GM19240 (cell line): ENCODE data around the gene DUOX2.
A peak's percentile ranks its signal among the peaks of the same experiment; 100 is the strongest.

Source experiments
- DNase-seq: peaks from one replicate; pipeline ENCODE4 v3.0.0; 2011; ENCODE audit warnings: low spot score; ENCODE audit not compliant: insufficient read length

Gene DUOX2

DNA sequence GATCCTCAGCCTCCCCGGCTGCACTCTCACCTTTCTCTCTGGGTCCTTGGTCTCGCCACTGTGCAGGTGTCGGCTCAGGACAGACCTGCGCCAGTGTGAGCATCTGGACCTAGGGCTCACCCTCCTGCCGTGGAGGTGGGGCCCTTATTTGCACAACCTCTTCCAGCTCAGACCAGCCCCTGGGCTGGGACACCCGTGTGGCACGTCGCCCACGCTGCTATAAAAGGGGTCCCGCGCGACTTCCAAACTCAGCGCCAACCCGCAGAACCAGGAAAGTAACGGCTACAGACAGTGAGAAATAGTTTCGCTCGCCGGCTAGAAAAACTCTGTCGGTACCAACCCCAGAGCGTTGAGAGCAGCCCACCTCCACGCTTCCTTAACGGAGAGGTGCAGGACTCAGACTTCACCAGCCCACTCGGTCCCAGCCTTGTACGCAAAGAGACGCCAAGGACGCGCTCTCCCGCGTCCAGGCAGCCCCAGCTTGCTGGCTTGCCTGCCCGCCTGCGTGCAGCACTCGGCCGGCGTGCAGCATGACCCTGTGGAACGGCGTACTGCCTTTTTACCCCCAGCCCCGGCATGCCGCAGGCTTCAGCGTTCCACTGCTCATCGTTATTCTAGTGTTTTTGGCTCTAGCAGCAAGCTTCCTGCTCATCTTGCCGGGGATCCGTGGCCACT, at the start of gene DUOX2, which contains the start of gene DUOXA2:
Gene DUOX2, minus strand, starts transcription at position 97 of the 675 bp plus-strand sequence. CDS start 761 bp downstream, outside the sequence.
Gene DUOXA2, plus strand, starts transcription at position 251 of the 675 bp plus-strand sequence. Its CDS starts 280 bp downstream, at position 531.
- DNase-seq, result no peak

DNA sequence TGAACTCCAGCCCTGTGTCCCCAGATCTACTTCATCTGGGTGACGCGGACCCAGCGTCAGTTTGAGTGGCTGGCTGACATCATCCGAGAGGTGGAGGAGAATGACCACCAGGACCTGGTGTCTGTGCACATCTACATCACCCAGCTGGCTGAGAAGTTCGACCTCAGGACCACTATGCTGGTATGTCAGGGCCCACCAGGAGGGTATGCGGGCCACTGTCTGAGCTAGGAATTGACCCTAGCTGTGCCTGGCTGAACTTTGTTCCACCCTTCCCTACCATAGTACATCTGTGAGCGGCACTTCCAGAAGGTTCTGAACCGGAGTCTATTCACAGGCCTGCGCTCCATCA, 49.5 kb upstream of the DUOX2 start:
- DNase-seq, result no peak

DNA sequence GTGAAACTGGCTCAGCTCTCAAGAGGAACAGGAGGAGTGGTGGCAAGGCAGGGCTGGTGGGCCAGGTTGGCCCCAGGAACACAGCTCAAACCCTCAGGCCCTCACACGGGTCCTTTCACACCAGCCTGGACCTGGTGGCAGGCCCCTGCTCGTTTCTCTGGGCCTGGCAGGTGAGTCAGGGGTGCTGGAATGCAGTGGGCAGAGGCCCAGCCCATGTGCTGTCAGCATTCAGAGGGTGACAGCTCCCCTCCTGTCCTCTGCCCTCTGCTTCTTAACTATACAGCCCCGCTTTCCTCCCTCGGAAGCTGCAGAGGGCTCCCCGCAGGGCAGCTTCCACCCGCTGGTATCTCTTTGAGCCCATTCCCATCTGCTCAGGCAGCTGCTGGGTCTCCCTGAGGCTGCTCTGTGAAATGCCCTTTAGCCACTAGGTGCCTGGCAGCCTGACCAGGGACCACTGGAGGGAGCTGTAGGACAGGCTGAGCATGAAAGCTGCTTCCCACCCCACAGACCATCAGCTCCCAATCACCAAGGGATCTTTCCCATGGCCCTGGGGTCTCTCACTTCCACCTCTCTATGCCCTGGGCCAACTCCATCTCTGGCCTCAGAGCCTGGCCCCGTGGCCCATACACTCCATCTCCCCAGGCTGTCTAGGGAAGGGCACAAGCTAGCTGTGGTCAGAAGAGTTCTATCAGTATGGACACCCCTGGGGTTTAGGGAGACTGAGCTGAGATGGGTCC, 49.0 kb upstream of the DUOX2 start:
- peak; percentile 85 for DNase-seq

DNA sequence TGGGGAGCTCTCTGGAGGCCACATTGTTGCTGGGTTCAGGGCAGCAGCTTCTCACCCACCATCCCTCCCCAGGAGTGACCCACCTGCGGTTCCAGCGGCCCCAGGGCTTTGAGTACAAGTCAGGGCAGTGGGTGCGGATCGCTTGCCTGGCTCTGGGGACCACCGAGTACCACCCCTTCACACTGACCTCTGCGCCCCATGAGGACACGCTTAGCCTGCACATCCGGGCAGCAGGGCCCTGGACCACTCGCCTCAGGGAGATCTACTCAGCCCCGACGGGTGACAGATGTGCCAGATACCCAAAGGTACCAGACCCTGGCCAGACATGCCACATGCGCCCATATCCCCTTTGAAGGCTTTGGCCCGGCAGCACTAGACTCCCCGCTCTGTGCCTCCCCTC, 47.7 kb upstream of the DUOX2 start:
- DNase-seq, result no peak

DNA sequence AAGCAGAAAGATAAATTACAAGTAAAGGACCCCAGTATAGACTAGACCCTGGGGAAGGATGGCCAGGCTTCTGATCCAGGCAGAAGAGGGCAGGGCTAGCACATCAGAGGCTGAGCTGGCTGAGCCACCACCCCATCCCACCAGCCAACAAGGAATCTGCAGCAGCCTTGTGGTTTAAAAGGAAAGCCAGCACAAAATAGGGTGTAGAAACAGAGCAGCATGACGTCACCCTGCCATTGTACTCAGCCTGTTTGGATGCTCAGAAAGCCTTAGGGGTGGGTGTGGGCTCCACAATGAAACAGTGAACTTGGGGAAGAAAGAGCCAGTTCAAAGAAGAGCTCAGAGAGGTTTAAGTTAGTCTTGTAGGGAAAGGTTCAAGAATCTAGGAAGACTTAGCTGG, 44.0 kb upstream of the DUOX2 start:
- DNase-seq, result no peak

DNA sequence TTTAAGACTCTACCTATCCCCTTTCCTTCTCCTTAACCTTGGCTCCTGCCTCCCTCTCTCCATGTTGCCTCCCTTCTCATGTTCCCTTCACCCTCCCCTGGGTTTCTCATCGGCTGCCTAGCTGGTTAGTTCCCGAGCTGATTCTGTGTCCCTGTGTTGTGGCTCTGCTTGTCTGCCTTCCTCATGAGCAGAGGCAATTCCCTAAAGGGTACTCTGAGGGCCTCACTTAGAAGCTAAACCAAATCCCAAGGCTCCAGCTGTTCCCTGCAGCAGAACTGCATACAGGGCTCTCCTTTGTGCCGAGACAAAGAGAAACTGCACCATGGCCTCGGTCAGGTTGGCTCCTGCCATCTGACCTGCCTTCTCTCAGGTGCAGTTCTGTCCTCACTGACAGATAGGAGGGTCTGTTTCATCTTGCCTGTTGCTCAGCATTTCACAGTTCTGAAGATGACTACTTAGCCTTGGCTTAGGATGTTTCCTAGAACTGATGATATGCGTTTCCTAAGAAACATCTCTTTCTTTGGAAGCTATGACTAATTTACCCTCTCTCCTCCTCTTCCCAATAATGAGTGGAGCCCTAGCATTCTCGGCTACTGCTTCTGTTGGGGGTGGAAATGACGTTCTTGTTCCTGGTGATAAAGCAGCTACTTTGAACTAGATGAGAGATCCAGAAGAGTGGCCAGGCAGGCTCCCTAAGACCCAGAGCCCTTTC, 42.9 kb upstream of the DUOX2 start:
- DNase-seq, result no peak

DNA sequence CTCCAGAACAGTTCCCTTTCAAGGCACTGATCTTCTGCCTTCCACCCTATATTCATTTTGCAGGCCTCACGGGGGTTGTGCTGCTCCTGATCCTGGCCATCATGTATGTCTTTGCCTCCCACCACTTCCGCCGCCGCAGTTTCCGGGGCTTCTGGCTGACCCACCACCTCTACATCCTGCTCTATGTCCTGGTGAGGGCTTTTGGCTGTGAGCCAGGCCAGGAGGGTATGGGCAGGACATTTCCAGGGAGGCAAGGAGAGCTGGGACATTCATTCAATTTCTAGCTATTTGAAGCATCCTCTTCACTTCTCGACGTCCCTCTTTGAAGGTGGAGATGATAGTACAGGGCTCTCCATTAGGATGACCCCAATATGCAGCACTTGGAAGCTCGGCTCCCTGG, 41.8 kb upstream of the DUOX2 start:
- no peak for DNase-seq

DNA sequence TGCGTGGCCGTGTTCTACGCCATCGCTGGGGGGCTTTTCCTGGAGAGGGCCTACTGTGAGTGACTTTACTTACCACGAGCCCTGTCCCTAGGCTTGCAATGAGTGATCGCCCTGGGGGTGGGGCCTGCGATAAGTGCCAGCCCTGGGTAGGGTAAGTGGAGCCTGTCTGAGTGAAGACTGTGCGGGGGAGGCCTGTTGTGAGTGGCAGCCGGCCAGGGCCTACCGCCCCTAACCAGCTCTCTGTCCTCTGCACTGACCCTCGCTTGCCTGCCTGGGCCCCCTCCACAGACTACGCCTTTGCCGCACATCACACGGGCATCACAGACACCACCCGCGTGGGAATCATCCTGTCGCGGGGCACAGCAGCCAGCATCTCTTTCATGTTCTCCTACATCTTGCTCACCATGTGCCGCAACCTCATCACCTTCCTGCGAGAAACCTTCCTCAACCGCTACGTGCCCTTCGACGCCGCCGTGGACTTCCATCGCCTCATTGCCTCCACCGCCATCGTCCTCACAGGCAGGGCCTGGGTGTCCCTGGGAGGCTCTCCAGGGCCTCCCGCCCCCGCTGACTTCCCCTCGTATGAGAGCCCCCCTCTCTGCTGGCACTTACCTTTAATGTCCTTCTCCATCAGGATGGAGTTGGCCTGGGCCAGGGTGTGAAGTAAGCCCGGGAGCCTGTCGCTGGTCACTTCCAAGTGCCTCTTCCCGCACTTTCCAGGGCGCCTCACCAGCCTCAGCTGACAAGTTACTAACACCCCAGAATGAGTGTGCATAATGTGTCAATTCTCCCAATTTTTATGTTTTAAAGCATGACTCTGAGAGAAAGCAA, 38.2 kb upstream of the DUOX2 start:
- DNase-seq, result no peak

DNA sequence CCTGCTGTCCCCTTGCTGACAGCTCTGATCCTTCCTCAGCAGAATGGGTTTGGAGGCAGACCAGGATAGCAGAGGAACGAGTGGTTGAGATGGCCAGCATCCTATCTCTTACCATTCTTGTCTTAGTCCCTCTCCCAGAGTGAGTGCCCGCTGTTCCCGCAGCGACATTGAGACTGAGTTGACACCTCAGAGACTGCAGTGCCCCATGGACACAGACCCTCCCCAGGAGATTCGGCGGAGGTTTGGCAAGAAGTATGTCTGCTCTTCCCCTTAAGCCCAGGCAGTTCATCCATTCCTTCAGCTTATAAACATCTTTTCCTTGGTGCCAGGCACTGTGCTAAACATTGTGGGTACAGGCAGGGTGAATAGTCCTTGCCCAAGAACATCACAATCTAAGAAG, 37.0 kb upstream of the DUOX2 start:
- DNase-seq, result no peak

DNA sequence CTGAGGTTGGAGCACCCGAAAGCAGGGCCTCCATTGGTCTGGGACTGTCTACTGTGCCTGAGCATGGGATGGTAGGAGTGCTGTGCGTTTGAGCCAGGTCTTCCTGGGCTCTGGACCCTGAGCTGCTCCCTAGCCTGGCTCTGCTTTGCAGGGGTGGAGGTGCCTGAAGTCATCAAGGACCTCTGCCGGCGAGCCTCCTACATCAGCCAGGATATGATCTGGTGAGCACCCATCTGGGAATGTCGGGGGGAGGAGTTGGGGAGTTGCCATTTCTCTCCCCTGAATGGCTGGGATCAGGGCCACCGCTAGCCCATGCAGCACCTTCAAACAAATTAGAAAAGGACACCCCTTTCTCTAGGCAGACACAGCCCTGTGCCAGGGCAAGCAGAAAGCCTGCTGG, 36.5 kb upstream of the DUOX2 start:
- DNase-seq, result no peak

DNA sequence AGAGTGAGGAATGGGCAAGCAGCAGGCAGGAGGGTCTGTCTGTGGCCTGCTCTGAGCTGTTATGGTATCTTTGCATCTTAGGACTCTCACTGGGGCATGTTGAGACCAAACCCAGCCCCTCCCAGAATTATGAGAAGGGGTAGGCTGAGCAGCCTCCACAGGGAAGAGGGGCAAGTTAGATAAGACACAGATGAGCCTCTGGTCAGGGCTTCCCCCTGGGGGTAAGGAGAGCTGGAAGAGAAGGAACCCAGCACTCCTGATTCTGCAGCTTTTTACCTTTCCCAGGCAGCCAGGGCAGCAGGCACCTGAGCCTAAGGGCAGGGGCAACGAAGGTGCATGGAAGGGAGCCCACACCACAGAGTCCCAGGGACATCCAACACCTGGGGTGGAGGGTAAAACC, 35.1 kb upstream of the DUOX2 start:
- DNase-seq, result no peak

DNA sequence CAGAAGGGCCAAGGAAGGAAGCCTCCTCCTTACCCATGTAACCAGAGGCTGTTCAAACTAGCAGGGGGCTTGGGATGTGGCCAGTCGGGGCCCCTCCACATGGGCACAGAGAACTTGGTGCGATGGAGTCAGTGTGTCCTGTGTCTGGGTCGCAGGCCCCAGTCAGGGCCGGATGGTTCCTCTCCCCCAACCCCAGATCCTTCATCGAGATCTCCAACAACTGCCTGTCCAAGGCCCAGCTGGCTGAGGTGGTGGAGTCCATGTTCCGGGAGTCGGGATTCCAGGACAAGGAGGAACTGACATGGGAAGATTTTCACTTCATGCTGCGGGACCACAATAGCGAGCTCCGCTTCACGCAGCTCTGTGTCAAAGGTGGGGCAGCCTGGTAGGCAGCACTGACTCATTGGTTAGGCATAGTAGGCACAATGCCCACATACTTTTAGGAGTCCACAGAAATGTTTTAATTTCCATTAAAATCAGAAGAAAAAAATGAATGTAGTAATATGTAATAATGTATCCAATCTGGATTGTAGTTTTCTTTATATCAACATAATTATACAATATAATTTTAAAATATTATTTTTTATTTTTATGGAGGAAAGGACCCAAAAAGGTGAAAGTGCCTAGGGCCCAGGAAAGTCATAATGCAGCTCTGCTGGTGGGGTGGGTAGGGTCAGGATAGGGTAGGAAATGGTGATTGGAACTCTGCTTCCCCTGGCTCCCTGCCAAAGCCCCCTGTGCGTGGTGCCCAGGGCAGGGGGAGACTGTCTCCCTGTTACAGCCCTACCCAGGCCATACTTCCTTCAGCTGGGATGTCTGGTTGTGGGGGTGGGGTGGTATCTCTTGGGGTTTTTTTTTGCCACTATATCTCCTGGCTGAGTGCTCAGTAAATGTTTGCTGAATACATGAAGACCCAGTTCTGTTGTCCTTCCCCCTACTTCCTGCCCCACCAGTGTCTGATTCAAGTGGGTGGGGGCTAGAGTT, 34.4 kb upstream of the DUOX2 start:
- DNase-seq, result no peak

DNA sequence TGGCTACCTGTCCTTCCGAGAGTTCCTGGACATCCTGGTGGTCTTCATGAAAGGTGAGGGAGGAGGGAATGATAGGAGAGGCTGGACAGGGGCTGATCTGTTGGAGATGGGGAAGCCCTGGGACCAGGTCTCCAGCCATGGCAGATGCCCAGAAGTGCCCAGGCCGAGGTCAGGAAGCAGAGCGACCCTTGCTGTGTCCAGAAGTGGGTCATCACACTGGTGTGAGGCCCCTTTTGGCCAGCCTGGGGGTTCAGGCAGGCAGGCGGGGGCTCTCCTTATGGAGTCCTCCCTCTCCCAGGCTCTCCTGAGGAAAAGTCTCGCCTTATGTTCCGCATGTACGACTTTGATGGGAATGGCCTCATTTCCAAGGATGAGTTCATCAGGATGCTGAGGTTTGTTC, 33.6 kb upstream of the DUOX2 start:
- DNase-seq, result no peak

DNA sequence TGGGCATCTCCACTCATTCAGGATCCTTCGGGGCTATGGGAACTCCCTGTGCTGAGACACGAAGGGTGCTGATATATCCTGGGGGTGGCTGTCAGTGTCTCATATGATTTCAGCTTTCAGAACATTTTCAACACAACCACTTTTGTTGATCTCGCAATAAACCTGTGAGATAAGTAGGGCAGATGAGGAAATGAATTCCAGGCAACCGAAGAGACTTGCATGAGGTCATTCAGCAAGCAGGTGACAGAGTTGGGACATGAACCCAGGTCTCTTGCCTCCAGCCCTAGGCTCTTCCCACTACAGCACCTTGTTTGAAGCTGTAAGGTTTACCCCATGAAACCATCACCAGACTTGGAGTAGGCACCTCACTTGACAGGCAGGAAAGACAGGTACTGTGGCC, 32.4 kb upstream of the DUOX2 start:
- DNase-seq, result no peak

DNA sequence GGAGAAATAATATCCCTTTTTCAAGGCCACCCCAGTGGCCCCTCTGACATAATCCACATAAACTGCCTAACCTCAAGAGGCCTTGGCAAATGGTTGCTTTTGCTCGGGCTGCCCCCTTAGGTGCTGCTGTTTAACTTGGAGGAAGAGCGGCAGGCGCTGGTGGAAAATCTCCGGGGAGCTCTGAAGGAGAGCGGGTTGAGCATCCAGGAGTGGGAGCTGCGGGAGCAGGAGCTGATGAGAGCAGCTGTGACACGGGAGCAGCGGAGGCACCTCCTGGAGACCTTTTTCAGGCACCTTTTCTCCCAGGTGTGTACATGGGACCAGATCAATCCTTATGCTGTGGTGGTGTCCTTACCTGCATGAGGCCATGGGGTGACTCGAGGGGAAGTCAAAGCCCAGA, 30.8 kb upstream of the DUOX2 start:
- no peak for DNase-seq

DNA sequence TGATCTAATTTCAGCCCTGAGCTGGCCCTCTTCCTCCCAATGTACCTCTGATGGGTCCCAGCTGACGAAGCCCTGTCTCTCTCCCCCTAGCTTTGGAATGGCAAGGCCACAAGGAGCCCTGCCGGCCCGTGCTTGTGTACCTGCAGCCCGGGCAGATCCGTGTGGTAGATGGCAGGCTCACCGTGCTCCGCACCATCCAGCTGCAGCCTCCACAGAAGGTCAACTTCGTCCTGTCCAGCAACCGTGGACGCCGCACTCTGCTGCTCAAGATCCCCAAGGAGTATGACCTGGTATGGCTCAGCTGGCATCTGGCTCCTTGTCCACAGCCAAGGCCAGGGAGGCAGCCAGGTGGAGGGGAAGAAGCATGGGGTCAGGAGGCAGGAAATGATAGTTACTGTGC, 30.0 kb upstream of the DUOX2 start:
- DNase-seq, result no peak

DNA sequence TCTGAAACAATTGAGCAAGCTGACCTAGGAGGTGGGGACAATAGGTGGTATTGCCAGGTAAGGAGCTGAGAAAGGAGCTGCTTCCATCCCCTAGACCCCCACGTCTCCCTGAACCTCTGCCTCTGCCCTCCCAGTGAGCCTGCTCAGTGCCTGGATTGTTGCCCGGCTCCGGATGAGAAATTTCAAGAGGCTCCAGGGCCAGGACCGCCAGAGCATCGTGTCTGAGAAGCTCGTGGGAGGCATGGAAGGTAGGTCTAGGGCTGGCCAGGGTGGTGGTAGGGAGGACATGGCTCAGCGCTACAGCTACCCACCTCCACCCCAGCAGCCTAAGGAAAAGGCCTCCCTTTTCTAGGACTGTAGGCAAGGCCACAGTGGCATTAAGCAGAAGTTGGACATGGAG, 29.1 kb upstream of the DUOX2 start:
- no peak for DNase-seq

DNA sequence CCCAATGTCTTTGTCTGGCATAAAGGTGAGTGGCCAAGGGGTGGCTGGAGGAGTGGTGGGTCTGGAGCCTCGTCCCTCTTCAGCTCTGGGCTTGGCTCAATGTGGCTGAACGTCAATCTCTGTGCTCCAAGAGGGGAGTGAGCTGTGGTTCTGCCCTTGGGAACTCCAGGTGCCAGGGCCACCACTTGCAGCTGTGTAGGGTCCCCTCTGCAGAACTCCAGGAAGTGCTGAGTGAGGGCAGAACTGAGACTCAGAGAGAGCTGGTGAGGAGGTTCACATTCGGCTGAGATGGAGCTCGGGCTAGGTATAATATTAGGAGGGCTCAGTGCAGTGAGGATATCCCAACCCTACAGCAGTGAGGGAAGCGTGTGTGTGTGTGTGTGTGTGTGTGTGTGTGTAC, 27.4 kb upstream of the DUOX2 start:
- no peak for DNase-seq

DNA sequence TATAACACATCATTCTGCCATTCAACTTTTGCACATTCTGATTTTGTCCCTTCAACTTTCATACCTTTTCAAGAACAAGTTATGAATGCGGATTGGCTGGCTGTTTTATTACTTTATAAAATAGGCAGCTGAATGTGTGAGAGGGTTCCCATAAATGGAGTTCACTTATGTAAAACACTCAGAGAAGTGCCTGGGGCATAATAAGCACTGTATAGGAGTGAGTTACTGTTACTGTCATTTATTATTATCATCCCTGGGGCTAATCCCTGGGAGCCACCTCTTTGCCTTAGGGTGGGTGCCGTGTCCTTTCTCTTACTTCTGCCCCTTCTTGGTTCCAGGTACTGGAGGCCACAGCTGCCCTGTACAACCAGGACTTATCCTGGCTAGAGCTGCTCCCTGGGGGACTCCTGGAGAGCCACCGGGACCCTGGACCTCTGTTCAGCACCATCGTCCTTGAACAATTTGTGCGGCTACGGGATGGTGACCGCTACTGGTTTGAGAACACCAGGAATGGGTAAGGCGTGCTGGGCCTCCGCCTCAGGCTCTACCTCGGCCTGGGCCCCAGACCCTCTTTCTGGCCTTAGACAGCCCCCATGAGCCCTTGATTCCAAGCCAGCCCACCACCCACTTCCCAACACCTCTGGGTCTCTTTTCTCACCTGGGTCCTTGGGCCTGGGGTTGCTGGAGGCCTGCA, 26.7 kb upstream of the DUOX2 start:
- DNase-seq, result no peak

DNA sequence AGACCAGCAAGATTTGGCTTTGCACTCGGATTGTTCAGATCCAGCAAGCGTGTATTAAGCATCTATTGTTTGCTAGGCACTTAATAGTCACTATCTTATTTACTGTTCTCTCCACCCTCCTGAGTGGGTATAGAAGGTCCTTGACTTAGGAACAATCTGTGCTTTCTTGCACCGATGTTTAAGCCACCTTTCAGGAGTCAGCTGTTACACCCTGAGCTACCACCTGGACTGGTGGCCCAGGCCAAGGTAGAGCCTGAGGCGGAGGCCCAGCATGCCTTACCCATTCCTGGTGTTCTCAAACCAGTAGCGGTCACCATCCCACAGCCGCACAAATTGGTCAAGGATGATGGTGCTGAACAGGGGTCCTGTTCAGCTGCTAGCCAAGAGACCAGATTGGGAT, 25.8 kb upstream of the DUOX2 start:
- no peak for DNase-seq
